Measurements from ENCODE around the gene MAPKAP1.
A peak's percentile ranks its signal among the peaks of the same experiment; 100 is the strongest.

The MAPKAP1 gene

DNA sequence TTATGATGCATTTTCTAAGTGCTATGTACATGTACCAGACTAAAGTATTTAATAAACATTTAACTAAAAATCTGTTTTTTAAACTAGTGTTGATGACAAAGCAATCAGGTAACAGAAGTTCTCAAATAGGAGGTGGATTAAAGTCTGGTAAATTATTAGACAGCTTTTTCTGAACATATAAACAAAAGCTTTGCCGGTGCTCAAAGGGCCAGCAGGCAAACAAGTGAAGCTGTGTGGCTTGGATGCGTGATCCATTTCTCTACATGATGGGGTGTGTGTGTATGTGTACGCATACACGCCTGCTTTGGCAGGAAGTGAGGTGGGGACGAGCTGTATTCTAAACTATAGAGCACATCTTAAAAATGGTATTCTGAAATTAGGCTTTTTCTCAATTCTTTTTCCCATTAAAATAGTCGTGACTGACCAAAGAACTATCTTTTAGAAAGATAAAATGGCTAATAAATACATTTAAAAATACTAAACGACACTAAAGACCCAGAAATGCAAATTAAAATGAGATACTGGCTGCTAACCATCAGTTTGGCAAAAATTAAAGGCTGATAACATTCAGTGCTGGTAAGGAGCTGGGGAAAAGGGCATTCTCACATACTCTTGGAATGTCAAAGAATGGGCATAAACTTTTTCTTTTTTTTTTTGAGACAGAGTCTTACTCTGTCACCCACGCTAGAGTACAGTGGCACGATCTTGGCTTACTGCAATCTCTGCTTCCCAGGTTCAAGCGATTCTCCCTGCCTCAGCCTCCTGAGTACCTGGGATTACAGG lies 174.0 kb downstream of the MAPKAP1 start:
- no peak for TF ChIP-seq PAX5 (IDR thresholded peaks at IDR 0.05; ENCODE audit: insufficient read depth, low read length, severe bottlenecking)
- no peak for TF ChIP-seq POLR2A (IDR thresholded peaks at IDR 0.05; ENCODE audit: low read depth, low read length)
- TF ChIP-seq POLR2AphosphoS5 (IDR thresholded peaks at IDR 0.05; ENCODE audit: low read depth, low read length) = no peak
- no peak for TF ChIP-seq SPI1 (IDR thresholded peaks at IDR 0.05; ENCODE audit: low read depth, low read length)
- no peak for TF ChIP-seq TAF1 (IDR thresholded peaks at IDR 0.05; ENCODE audit: low read depth, low read length)
- no peak for TF ChIP-seq POU2F2 (IDR thresholded peaks at IDR 0.05; ENCODE audit: low read depth, low read length)
- no peak for FAIRE-seq
- no peak for DNase-seq (ENCODE audit: insufficient read length, low spot score)

DNA sequence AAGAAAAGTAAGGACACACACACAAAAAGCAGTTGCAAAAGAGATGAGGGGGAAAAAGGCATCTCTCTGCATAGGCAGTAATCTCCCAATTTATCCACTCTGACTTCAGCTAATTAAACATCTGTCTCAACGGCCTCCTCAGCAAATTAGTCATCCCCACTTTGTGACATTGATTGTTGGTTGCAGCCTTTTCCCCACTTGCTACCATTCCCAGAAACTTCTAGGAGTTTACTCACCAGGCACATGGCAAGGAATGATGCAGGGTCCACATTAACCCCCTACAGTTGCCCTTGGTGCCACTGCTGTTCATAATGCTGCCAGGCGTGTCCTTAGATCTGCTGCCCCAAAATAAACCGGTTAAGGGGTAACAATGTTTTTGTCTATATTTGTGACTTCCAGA lies 174.6 kb downstream of the MAPKAP1 start:
- FAIRE-seq (no peak), DNase-seq (ENCODE audit: insufficient read length, low spot score) (no peak)
- TF ChIP-seq TAF1 (IDR thresholded peaks at IDR 0.05; ENCODE audit: low read depth, low read length) (no peak), POU2F2 (IDR thresholded peaks at IDR 0.05; ENCODE audit: low read depth, low read length) (no peak), POLR2A (IDR thresholded peaks at IDR 0.05; ENCODE audit: low read depth, low read length) (no peak), POLR2AphosphoS5 (IDR thresholded peaks at IDR 0.05; ENCODE audit: low read depth, low read length) (no peak), PAX5 (IDR thresholded peaks at IDR 0.05; ENCODE audit: insufficient read depth, low read length, severe bottlenecking) (no peak), SPI1 (IDR thresholded peaks at IDR 0.05; ENCODE audit: low read depth, low read length) (no peak)

DNA sequence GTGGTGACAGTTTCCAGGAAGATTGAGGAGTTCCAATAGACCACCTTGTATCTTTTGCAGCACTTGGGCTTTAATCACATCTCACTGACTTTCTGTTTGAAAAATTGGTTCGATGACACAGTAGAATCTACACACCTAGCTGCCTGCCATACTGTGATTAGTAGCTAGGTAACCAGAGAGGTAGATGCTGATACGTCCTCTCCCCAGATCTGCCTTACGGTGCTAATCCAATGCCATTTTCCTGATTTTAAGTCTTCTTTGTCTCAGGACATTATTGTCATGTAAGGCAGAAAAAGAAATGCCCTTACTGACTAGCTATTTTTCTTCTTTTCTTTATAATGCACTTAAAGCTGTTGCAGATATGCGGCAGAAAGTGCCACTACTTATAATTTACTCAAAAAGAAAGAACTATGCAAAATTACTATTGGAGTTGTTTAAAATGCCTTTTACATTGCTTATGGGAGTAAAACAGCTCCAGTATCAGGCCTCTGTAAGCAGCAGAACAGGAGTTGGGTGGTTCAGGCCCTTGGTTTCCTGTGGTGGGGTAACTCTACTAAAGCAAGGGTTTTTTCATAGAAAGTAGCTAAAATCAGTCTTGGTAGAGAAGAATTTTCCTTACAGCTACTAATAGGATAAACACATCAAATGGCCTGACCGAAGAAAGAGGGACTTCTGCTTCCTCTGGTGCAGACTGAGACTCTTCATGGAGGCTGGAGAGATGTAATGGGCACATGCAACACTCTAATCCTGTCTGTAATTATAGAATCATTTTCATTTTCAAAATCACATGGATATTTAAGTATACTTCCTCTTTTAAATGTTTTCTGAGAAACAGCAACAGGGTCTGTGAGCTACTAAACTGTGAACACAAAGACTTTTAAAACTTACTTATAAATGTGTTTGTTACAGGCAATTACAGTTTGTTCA lies 177.2 kb downstream of the MAPKAP1 start:
- DNase-seq (ENCODE audit: insufficient read length, low spot score) (no peak), FAIRE-seq (peak; percentile 41)
- TF ChIP-seq SPI1 (IDR thresholded peaks at IDR 0.05; ENCODE audit: low read depth, low read length) (0 out of 2 replicates have a peak, but pooled peaks have one; percentile 21), TAF1 (IDR thresholded peaks at IDR 0.05; ENCODE audit: low read depth, low read length) (no peak)

DNA sequence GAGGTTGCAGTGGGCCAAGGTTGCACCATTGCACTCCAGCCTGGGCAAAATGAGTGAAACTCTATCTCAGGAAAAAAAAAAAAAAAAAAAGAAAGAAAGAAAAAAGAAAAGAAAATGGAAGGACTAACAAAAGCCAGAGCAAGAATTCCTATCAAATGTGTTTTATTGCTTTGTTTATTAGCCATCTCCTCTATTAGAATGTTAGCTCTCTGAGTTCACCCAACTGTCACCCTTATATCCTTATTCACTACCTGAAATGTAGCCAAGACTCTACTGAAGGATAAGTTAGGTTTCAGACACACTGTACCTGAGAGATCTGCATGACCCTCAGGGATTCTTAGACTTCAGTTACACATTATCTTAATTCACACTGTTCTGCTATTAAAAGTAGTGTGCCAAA lies 177.9 kb downstream of the MAPKAP1 start:
- peak; percentile 23 for FAIRE-seq
- TF ChIP-seq TAF1 (IDR thresholded peaks at IDR 0.05; ENCODE audit: low read depth, low read length) (no peak), POLR2A (IDR thresholded peaks at IDR 0.05; ENCODE audit: low read depth, low read length) (no peak)
- DNase-seq (ENCODE audit: insufficient read length, low spot score) = no peak

GRCh38 chr9:125527471-125528002 lies 179.5 kb downstream of the MAPKAP1 start:
- DNase-seq (ENCODE audit: insufficient read length, low spot score) (no peak), FAIRE-seq (no peak)
- TF ChIP-seq SPI1 (IDR thresholded peaks at IDR 0.05; ENCODE audit: low read depth, low read length) (no peak), POU2F2 (IDR thresholded peaks at IDR 0.05; ENCODE audit: low read depth, low read length) (no peak), POLR2A (IDR thresholded peaks at IDR 0.05; ENCODE audit: low read depth, low read length) (no peak), PAX5 (IDR thresholded peaks at IDR 0.05; ENCODE audit: insufficient read depth, low read length, severe bottlenecking) (no peak), POLR2AphosphoS5 (IDR thresholded peaks at IDR 0.05; ENCODE audit: low read depth, low read length) (no peak), TAF1 (IDR thresholded peaks at IDR 0.05; ENCODE audit: low read depth, low read length) (no peak)

DNA sequence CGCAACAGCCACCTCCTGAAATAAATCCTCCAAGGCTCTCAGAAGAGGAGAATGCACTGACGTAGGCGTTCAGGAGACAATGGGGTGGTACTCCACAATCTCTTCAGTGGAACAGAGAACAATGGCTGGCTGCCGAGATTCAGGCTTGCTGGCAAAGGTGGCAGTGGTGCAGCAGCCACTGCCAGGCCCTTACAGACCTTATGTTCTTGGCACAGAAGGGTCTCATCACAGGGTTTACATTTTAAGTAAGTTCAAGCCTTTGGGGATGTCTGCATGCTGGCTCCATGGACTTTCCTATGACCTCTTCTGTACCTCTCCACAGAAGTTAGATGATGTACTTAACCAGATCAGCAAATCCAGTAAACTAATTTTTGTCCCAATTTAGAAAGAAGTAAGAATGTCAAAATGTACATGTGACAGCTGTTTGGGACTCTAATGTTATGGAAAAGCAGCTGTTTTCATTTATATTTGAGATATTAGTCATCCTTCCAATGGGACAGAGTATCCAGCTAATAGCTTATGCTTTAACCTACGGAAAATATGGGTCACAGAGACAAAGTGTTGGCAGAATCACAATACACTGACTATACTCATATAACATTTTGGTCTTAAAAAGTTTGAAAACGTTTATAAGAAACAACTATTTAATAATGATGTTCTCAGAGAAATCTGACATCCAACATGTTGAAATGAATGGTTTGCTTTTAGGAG lies 180.9 kb downstream of the MAPKAP1 start:
- no peak for TF ChIP-seq TAF1 (IDR thresholded peaks at IDR 0.05; ENCODE audit: low read depth, low read length)
- TF ChIP-seq PAX5 (IDR thresholded peaks at IDR 0.05; ENCODE audit: insufficient read depth, low read length, severe bottlenecking) = no peak
- TF ChIP-seq POLR2AphosphoS5 (IDR thresholded peaks at IDR 0.05; ENCODE audit: low read depth, low read length) = no peak
- TF ChIP-seq POLR2A (IDR thresholded peaks at IDR 0.05; ENCODE audit: low read depth, low read length) = no peak
- no peak for TF ChIP-seq SPI1 (IDR thresholded peaks at IDR 0.05; ENCODE audit: low read depth, low read length)
- TF ChIP-seq POU2F2 (IDR thresholded peaks at IDR 0.05; ENCODE audit: low read depth, low read length) = no peak
- no peak for FAIRE-seq

DNA sequence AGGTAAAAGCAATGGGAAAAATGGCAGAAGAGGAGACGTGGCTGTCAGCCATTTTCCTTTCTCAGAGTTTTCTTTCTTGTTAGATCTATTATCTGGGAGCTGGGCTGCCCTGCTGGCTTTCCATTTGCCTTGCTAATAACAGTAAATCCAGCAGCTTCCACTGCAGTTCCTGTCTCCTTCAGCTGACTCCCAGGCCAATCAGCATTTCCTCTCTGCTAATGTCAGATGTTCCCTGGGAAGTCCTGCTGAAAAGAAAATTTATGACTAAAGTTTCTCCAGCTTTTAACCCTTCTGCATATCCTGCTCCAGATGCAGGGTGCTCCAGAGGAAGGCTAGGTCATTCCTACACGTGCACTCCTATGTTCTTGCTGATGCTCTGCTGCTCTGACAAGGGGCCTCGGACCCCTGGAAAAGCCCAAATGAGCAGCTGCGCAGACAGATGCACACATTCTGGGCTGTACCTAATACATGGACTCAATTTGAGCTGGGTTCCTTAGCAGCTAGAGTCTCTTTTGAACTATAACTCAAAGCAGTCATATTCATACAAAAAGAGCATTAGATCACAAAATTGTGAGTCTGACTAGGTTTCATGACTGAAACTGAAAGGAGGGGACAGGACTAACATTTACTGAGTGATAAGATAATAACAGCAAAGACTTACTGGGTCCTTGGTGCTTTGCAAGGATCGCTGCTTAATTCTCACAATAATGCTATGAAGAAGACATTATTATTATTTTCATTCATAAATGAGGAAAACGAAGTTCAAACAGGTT lies 182.2 kb downstream of the MAPKAP1 start:
- FAIRE-seq = no peak
- TF ChIP-seq PAX5 (IDR thresholded peaks at IDR 0.05; ENCODE audit: insufficient read depth, low read length, severe bottlenecking) = no peak
- TF ChIP-seq POLR2A (IDR thresholded peaks at IDR 0.05; ENCODE audit: low read depth, low read length) = no peak
- no peak for TF ChIP-seq POLR2AphosphoS5 (IDR thresholded peaks at IDR 0.05; ENCODE audit: low read depth, low read length)
- no peak for TF ChIP-seq SPI1 (IDR thresholded peaks at IDR 0.05; ENCODE audit: low read depth, low read length)
- no peak for TF ChIP-seq TAF1 (IDR thresholded peaks at IDR 0.05; ENCODE audit: low read depth, low read length)
- TF ChIP-seq POU2F2 (IDR thresholded peaks at IDR 0.05; ENCODE audit: low read depth, low read length) = no peak
- DNase-seq (ENCODE audit: insufficient read length, low spot score) = no peak

More for the DNA sequence above, 180.9 kb downstream of the MAPKAP1 start:
- no peak for DNase-seq (ENCODE audit: insufficient read length, low spot score)

GRCh38 chr9:125523681-125524080 lies 183.3 kb downstream of the MAPKAP1 start:
- TF ChIP-seq POLR2A (IDR thresholded peaks at IDR 0.05; ENCODE audit: low read depth, low read length) = no peak
- TF ChIP-seq POLR2AphosphoS5 (IDR thresholded peaks at IDR 0.05; ENCODE audit: low read depth, low read length) = no peak
- no peak for TF ChIP-seq SPI1 (IDR thresholded peaks at IDR 0.05; ENCODE audit: low read depth, low read length)
- TF ChIP-seq TAF1 (IDR thresholded peaks at IDR 0.05; ENCODE audit: low read depth, low read length) = no peak
- no peak for TF ChIP-seq PAX5 (IDR thresholded peaks at IDR 0.05; ENCODE audit: insufficient read depth, low read length, severe bottlenecking)
- no peak for TF ChIP-seq POU2F2 (IDR thresholded peaks at IDR 0.05; ENCODE audit: low read depth, low read length)
- FAIRE-seq (no peak), DNase-seq (ENCODE audit: insufficient read length, low spot score) (no peak)
